ENCODE measurements around the gene AHCTF1. TPM values are rescaled to one million over a fixed set of nuclear protein-coding genes. Genes with fewer than 3 reads are reported as not detected.

The AHCTF1 gene, protein sequence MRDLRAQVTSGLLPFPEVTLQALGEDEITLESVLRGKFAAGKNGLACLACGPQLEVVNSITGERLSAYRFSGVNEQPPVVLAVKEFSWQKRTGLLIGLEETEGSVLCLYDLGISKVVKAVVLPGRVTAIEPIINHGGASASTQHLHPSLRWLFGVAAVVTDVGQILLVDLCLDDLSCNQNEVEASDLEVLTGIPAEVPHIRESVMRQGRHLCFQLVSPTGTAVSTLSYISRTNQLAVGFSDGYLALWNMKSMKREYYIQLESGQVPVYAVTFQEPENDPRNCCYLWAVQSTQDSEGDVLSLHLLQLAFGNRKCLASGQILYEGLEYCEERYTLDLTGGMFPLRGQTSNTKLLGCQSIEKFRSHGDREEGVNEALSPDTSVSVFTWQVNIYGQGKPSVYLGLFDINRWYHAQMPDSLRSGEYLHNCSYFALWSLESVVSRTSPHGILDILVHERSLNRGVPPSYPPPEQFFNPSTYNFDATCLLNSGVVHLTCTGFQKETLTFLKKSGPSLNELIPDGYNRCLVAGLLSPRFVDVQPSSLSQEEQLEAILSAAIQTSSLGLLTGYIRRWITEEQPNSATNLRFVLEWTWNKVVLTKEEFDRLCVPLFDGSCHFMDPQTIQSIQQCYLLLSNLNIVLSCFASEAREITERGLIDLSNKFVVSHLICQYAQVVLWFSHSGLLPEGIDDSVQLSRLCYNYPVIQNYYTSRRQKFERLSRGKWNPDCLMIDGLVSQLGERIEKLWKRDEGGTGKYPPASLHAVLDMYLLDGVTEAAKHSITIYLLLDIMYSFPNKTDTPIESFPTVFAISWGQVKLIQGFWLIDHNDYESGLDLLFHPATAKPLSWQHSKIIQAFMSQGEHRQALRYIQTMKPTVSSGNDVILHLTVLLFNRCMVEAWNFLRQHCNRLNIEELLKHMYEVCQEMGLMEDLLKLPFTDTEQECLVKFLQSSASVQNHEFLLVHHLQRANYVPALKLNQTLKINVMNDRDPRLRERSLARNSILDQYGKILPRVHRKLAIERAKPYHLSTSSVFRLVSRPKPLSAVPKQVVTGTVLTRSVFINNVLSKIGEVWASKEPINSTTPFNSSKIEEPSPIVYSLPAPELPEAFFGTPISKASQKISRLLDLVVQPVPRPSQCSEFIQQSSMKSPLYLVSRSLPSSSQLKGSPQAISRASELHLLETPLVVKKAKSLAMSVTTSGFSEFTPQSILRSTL (N-terminal part only)
- total RNA-seq, result 10 to 100 TPM; 21.2 to 42.6 (median 29.7) TPM
- polyA plus RNA-seq, result 10 to 100 TPM in 2 of 3 donors, 1 to 10 TPM in 1; 10.0 to 27.4 (median 11.5) TPM
- long read RNA-seq, donor 1, result 0 reads
- long read RNA-seq, donor 2, partial matches to known transcripts, result 13 of 13 reads
- long read RNA-seq, donor 2, other reads (novel, unspliced or antisense), result 0 of 13 reads
- long read RNA-seq, donor 3, result 0 reads
- long read RNA-seq, donor 4, partial matches to known transcripts, result 2 of 2 reads
- long read RNA-seq, donor 4, other reads (novel, unspliced or antisense), result 0 of 2 reads
- long read RNA-seq, donor 5, full-length matches to known transcripts, result 5 of 12 reads
- long read RNA-seq, donor 5, partial matches to known transcripts, result 5 of 12 reads
- long read RNA-seq, donor 5, other reads (novel, unspliced or antisense), result 2 of 12 reads
- long read RNA-seq, donor 6, partial matches to known transcripts, result 0 of 2 reads
- long read RNA-seq, donor 6, other reads (novel, unspliced or antisense), result 2 of 2 reads
- long read RNA-seq, donor 7, result 0 reads
- long read RNA-seq, donor 8, result 0 reads
- long read RNA-seq, donor 9, full-length matches to known transcripts, result 2 of 2 reads
- long read RNA-seq, donor 9, partial matches to known transcripts, result 0 of 2 reads
- long read RNA-seq, donor 9, other reads (novel, unspliced or antisense), result 0 of 2 reads
- long read RNA-seq, donor 10, result 0 reads

DNA sequence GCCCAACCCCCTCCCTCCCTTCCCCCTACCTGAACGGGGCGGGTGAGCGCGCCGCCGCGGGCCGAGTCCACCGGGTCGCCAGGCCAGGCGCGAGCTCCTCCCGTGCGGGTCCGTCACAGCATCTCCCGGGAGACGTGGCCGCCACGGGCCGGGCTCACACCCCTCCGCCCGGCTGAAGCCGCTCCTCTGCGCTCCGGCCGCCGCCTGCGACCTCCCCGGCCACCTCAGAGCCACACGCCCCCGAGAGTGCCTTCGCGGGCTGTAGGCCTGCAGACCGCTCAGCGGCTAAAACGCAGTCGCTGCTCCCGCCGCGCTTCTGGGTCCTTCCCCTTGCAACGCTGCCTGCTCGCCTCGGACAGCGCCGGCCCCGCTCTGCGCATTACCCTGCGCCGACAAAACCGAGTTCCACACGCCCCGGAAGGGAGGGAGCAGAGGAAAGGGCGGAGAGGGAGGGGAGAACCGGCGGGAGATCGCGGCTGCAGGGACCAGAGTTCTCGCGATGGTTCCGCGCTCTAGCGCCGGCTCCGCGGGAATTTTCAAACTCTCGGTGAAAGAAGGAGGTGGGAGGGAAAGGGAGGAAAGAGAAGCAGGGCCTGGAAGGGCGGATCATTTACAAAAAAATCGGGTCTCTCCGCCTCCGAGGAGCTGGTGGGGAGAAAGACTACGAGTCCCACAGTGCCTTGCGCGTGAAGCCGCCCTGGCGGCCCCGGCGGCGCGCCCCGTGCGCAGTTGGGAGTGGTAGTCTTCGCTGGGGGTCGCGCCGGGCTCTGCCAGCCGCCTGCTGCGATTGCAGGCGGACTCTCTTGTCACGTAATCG, at the start of gene AHCTF1:
AHCTF1 (minus strand) TSS at position 400 of the 817 bp plus-strand sequence. CDS start 13,578 bp downstream, outside the sequence.
- no peaks in the 10 kb centered on the region for H3K27me3 ChIP-seq
- intact Hi-C loops (cut with DNase I), result no loop called here
- no peaks in the 10 kb centered on the region for H3K9me3 ChIP-seq (replicated peaks in 1 of 3)
- peaks cover 10 to 32% of the 10 kb centered on the region in 2 donors for H3K4me1 ChIP-seq (replicated peaks in 1 of 2)
- peak within 1 kb of the TSS; percentile 75 to 99 (median 96) for H3K27ac ChIP-seq
- no peaks in the 10 kb centered on the region for H3K36me3 ChIP-seq (replicated peaks in 1 of 2)
- peak; percentile 97 to 98 (median 97) for DNase-seq
- WGBS, 4 donors, result 0 to 1% (median 0%) methylated on average over 22 to 88 of the region's 90 CpGs
- peak within 1 kb of the TSS; percentile 51 to 98 (median 81) for H3K4me3 ChIP-seq
- peak; percentile 96 to 99 for TF ChIP-seq POLR2A (IDR thresholded peaks at IDR 0.05)
- TF ChIP-seq, protein P1, sequence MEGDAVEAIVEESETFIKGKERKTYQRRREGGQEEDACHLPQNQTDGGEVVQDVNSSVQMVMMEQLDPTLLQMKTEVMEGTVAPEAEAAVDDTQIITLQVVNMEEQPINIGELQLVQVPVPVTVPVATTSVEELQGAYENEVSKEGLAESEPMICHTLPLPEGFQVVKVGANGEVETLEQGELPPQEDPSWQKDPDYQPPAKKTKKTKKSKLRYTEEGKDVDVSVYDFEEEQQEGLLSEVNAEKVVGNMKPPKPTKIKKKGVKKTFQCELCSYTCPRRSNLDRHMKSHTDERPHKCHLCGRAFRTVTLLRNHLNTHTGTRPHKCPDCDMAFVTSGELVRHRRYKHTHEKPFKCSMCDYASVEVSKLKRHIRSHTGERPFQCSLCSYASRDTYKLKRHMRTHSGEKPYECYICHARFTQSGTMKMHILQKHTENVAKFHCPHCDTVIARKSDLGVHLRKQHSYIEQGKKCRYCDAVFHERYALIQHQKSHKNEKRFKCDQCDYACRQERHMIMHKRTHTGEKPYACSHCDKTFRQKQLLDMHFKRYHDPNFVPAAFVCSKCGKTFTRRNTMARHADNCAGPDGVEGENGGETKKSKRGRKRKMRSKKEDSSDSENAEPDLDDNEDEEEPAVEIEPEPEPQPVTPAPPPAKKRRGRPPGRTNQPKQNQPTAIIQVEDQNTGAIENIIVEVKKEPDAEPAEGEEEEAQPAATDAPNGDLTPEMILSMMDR (IDR thresholded peaks at IDR 0.05), result peak in 2 of 6 experiments; percentile 10 to 35

DNA sequence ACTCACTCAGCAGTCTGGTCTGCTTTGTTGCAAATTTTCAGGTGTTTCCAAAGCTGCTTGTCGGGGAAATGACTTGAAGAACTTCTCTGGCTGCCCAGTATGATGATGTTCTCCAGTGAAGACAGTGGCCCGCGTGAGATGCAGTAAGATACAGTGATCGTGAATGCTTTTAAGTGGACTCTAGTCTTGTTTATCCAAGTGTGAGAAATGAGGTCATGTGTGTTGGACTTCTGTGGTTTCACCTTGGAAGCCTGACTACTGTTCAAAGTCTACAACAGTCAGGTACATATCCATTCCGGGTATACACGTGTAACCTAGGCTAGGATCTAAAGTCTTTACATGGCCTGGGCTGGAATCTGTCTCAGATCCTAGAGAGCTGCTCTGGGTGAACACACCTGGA, 47.0 kb upstream of the AHCTF1 start:
- H3K4me1 ChIP-seq (replicated peaks in 1 of 2), result no peaks in the 10 kb centered on the region
- no peak for DNase-seq
- WGBS, 4 donors, result 91 to 97% (median 95%) methylated on average over 6 of the region's 6 CpGs
- TF ChIP-seq, protein P1 (IDR thresholded peaks at IDR 0.05), result no peak
- TF ChIP-seq POLR2A (IDR thresholded peaks at IDR 0.05), result no peak
- H3K9me3 ChIP-seq (replicated peaks in 1 of 3), result peaks cover 0 to 9% (median 0%) of the 10 kb centered on the region in 3 donors
- H3K36me3 ChIP-seq (replicated peaks in 1 of 2), result no peaks in the 10 kb centered on the region
- H3K27ac ChIP-seq, result no peak overlapping the region
- no peaks in the 10 kb centered on the region for H3K27me3 ChIP-seq
- no peak overlapping the region for H3K4me3 ChIP-seq
- intact Hi-C loops (cut with DNase I), result no loop called here

DNA sequence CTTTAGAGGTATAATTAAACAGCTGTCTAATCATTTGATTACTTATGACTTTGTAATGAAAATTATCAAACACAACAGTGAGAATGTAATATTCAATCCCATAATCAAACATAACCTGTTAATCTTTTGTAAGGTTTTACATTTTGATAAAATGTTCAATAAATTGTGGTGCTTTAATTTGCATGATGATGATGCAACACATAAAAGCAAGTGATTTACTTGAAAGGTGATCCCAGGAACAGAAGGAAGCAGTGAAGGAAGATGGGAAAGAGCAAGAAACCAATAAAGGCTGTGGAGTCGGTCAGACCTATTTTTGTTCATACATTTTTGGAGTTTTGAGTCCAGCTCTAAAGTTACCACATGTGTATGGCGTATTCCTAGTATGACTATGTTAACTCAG, 46.5 kb upstream of the AHCTF1 start:
- Histone ChIP-seq H3K27ac (no peak overlapping the region), H3K36me3 (replicated peaks in 1 of 2) (no peaks in the 10 kb centered on the region), H3K27me3 (no peaks in the 10 kb centered on the region), H3K4me1 (replicated peaks in 1 of 2) (no peaks in the 10 kb centered on the region), H3K9me3 (replicated peaks in 1 of 3) (peaks cover 0 to 4% (median 0%) of the 10 kb centered on the region in 3 donors), H3K4me3 (no peak overlapping the region)
- DNase-seq, result no peak
- intact Hi-C loops (cut with DNase I), result no loop called here
- 88 to 94% (median 92%) methylated on average over 2 of the region's 2 CpGs for WGBS, 4 donors
- TF ChIP-seq, protein P1 (IDR thresholded peaks at IDR 0.05), result no peak
- no peak for TF ChIP-seq POLR2A (IDR thresholded peaks at IDR 0.05)

All from adrenal gland (tissue), 19 donors.